Prostate gland (tissue), 2 donors: ENCODE results near the gene C1QTNF4. TPM values are rescaled to one million over a fixed set of nuclear protein-coding genes. Genes with fewer than 3 reads are reported as not detected.

Experiments used
- DNase-seq: peaks from one replicate; pipeline ENCODE4 v3.0.0-alpha.2; 2019; ENCODE audit warnings: low spot score
- H3K27ac ChIP-seq, 2 donors: fragments of 200-600 bp; sonication (generic); 2 replicates each; pipeline ENCODE4 v1.5.1; 2017 to 2019
- H3K27me3 ChIP-seq: fragments of 200-600 bp; sonication (generic); replicated peaks from 2 replicates; pipeline ENCODE4 v1.5.1; 2019; ENCODE audit not compliant: insufficient read depth
- H3K36me3 ChIP-seq, 2 donors: fragments of 200-600 bp; sonication (generic); 1 replicate in 1 of 2; 2 replicates in 1 of 2; pipeline versions ENCODE4 v1.5.1 to v1.8.1; 2017 to 2019
- H3K4me1 ChIP-seq: fragments of 200-600 bp; sonication (generic); replicated peaks from 2 replicates; pipeline ENCODE4 v1.5.1; 2019
- H3K4me3 ChIP-seq, 2 donors: fragments of 200-600 bp; sonication (generic); 2 replicates each; pipeline ENCODE4 v1.5.1; 2017 to 2019
- H3K9me3 ChIP-seq: fragments of 200-600 bp; sonication (generic); 2 replicates; pipeline ENCODE4 v1.5.1; 2017
- CTCF ChIP-seq, 4 experiments: fragments of 200-600 bp in 2 of 4; fragments of 450-650 bp in 2 of 4; sonication (generic) in 2 of 4; IDR thresholded peaks; 1 replicate in 3 of 4; 2 replicates in 1 of 4; pipeline ENCODE4 v1.5.1; 2016 to 2019; ENCODE audit warnings: antibody characterized with exemption in 4 of 4, mild to moderate bottlenecking in 2 of 4, moderate library complexity in 2 of 4
- POLR2A ChIP-seq: fragments of 450-650 bp; IDR thresholded peaks from one replicate; pipeline ENCODE4 v1.6.1; 2016; ENCODE audit warnings: antibody characterized with exemption, mild to moderate bottlenecking
- POLR2AphosphoS5 ChIP-seq: sonication (generic); formaldehyde crosslinking; IDR thresholded peaks from one replicate; pipeline ENCODE4 v1.6.1; 2017; ENCODE audit warnings: antibody characterized with exemption
- WGBS: methylation state at CpG from one replicate; pipeline ENCODE4 v1.1.5; 2018; 5-methylcytosine and 5-hydroxymethylcytosine counted together
- intact Hi-C: fragments of 100-400 bp; cut with DNase I; formaldehyde crosslinking; loops from one replicate; pipeline ENCODE4 v1.14.2; 2022
- total RNA-seq, 2 donors: library from RNA; depleted of rRNA; stranded (reverse); fragments of >200 nt; gene quantifications; one replicate each; pipeline ENCODE4 v1.1.0, GENCODE V29; 2016

The C1QTNF4 gene
- total RNA-seq, 2 donors from 2014 or later: 2.1 to 13.0 TPM

- no peaks in the 10 kb centered on the region for H3K9me3 ChIP-seq
- no peaks in the 10 kb centered on the region for H3K27me3 ChIP-seq
- H3K4me1 ChIP-seq: no peaks in the 10 kb centered on the region
- no peak for DNase-seq
- no peak overlapping the region for H3K27ac ChIP-seq
- intact Hi-C loops: no loop called here
- no peak for TF ChIP-seq POLR2AphosphoS5
- no peak for TF ChIP-seq POLR2A
- WGBS: 52% methylated on average over 6 of the region's 6 CpGs
- peaks cover 5 to 19% of the 10 kb centered on the region in 2 donors for H3K36me3 ChIP-seq
- H3K4me3 ChIP-seq: no peak overlapping the region
These were observed 7.0 kb downstream of the C1QTNF4 start for GRCh38 chr11:47587039-47587716.

GRCh38 chr11:47586098-47586855 lies 7.9 kb downstream of the C1QTNF4 start, which contains the start of gene FAM180B:
Gene FAM180B (plus strand): TSS chr11:47586678. CDS start chr11:47586769, 91 bp downstream.
- Histone ChIP-seq H3K36me3 (peaks cover 5 to 24% of the 10 kb centered on the region in 2 donors), H3K4me3 (no peak within 1 kb of the TSS)
- DNase-seq: no peak

GRCh38 chr11:47583844-47584243 lies 10.4 kb downstream of the C1QTNF4 start:
- TF ChIP-seq CTCF (IDR thresholded peaks at IDR 0.05): no peak
- no peak for TF ChIP-seq POLR2AphosphoS5
- no peak for TF ChIP-seq POLR2A
- intact Hi-C loops: no loop called here
- H3K4me3 ChIP-seq: no peak overlapping the region
- no peak overlapping the region for H3K27ac ChIP-seq
- no peaks in the 10 kb centered on the region for H3K9me3 ChIP-seq
- peaks cover 5 to 24% of the 10 kb centered on the region in 2 donors for H3K36me3 ChIP-seq
- WGBS: 85% methylated on average over 5 of the region's 5 CpGs
- H3K4me1 ChIP-seq: peaks cover 4% of the 10 kb centered on the region
- no peaks in the 10 kb centered on the region for H3K27me3 ChIP-seq
- no peak for DNase-seq

More at GRCh38 chr11:47586098-47586855, 7.9 kb downstream of the C1QTNF4 start, which contains the start of gene FAM180B:
- H3K27me3 ChIP-seq: no peaks in the 10 kb centered on the region
- no peaks in the 10 kb centered on the region for H3K9me3 ChIP-seq
- WGBS: 75% methylated on average over 12 of the region's 12 CpGs
- intact Hi-C loops: no loop called here
- TF ChIP-seq POLR2AphosphoS5: no peak
- TF ChIP-seq POLR2A: no peak
- TF ChIP-seq CTCF (IDR thresholded peaks at IDR 0.05): no peak
- no peak within 1 kb of the TSS for H3K27ac ChIP-seq
- H3K4me1 ChIP-seq: no peaks in the 10 kb centered on the region

GRCh38 chr11:47578524-47579494 lies 15.4 kb downstream of the C1QTNF4 start, which contains the start of the genes KBTBD4 and NDUFS3:
Gene KBTBD4 (minus strand): TSS chr11:47578970. CDS start chr11:47578951, 19 bp downstream.
Gene NDUFS3 (plus strand): TSS chr11:47579074. CDS start chr11:47579092, 18 bp downstream.
- Histone ChIP-seq H3K36me3 (peaks cover 5 to 19% of the 10 kb centered on the region in 2 donors), H3K27ac (peak within 1 kb of the TSS; percentile 94 to 96), H3K9me3 (no peaks in the 10 kb centered on the region), H3K4me3 (peak within 1 kb of the TSS; percentile 96), H3K4me1 (peaks cover 18% of the 10 kb centered on the region), H3K27me3 (no peaks in the 10 kb centered on the region)
- intact Hi-C loops: no loop called here
- peak; percentile 90 for DNase-seq
- WGBS: under 1% methylated on average over 58 of the region's 72 CpGs
- peak; percentile 96 for TF ChIP-seq POLR2AphosphoS5
- TF ChIP-seq CTCF (IDR thresholded peaks at IDR 0.05): no peak
- peak; percentile 40 for TF ChIP-seq POLR2A
